HL-60 (cell line): ENCODE results near the gene PARP12.

Experiments
- DNase-seq, 2 experiments: peaks; one replicate each; pipeline ENCODE4 v3.0.0-alpha.2; 2010 to 2020; ENCODE audit warnings: low read depth in 1 of 2, low spot score in 1 of 2
- H3K27ac ChIP-seq: fragments of 250-450 bp; sonication (Bioruptor Pico); replicated peaks from 2 replicates; pipeline ENCODE4 v1.5.1; 2020; ENCODE audit warnings: mild to moderate bottlenecking, moderate library complexity
- H3K27me3 ChIP-seq: fragments of 250-450 bp; sonication (Bioruptor Pico); 2 replicates; pipeline ENCODE4 v1.5.1; 2021; ENCODE audit warnings: mild to moderate bottlenecking, moderate library complexity; ENCODE audit not compliant: insufficient read depth, poor library complexity, severe bottlenecking
- H3K4me3 ChIP-seq: replicated peaks from 2 replicates; pipeline ENCODE4 v1.5.1; 2011; ENCODE audit warnings: mild to moderate bottlenecking, control low read depth, low read length; ENCODE audit not compliant: insufficient read depth
- GABPA ChIP-seq: IDR thresholded peaks from 2 replicates; pipeline ENCODE4 v1.6.1; 2012; ENCODE audit warnings: low read depth
- POLR2AphosphoS5 ChIP-seq: IDR thresholded peaks from 2 replicates; pipeline ENCODE4 v1.6.1; 2012; ENCODE audit warnings: low read depth
- SPI1 ChIP-seq: IDR thresholded peaks from 2 replicates; pipeline ENCODE4 v1.6.1; 2012; ENCODE audit warnings: low read depth, mild to moderate bottlenecking, borderline replicate concordance
- TF ChIP-seq, protein P1 (sequence below): IDR thresholded peaks from one replicate; pipeline ENCODE4 v1.5.1; 2011; ENCODE audit warnings: low read length, control low read depth, inconsistent platforms; ENCODE audit not compliant: insufficient read depth
- TF ChIP-seq, protein P2 (sequence below): IDR thresholded peaks from 2 replicates; pipeline ENCODE4 v1.6.1; 2012; ENCODE audit warnings: low read depth; ENCODE audit not compliant: insufficient replicate concordance

Gene PARP12

DNA sequence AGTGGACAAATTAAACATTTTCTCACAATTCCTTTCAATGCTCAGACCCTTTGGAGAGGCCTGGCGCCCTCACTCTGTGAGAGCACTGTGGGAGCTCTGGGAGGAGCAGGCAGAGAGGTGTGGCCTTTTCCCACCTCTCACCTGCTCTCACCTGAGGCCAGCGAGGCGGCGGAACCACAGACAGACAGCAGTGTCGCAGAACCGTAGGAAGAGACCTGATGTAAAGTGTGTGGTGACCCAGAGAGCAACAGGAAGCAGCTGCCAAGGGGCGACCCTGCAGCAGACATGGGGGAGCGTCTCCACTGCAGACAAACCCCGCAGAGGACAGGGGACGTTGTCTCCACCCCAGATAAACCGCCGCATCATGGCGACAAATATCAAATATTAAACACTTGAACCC lies 15.6 kb upstream of the PARP12 start:
- no peak overlapping the region for H3K27ac ChIP-seq
- no peak overlapping the region for H3K4me3 ChIP-seq
- no peak for TF ChIP-seq GABPA
- TF ChIP-seq SPI1, result no peak
- TF ChIP-seq, protein P1, sequence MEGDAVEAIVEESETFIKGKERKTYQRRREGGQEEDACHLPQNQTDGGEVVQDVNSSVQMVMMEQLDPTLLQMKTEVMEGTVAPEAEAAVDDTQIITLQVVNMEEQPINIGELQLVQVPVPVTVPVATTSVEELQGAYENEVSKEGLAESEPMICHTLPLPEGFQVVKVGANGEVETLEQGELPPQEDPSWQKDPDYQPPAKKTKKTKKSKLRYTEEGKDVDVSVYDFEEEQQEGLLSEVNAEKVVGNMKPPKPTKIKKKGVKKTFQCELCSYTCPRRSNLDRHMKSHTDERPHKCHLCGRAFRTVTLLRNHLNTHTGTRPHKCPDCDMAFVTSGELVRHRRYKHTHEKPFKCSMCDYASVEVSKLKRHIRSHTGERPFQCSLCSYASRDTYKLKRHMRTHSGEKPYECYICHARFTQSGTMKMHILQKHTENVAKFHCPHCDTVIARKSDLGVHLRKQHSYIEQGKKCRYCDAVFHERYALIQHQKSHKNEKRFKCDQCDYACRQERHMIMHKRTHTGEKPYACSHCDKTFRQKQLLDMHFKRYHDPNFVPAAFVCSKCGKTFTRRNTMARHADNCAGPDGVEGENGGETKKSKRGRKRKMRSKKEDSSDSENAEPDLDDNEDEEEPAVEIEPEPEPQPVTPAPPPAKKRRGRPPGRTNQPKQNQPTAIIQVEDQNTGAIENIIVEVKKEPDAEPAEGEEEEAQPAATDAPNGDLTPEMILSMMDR, result no peak
- TF ChIP-seq POLR2AphosphoS5, result no peak
- TF ChIP-seq, protein P2, sequence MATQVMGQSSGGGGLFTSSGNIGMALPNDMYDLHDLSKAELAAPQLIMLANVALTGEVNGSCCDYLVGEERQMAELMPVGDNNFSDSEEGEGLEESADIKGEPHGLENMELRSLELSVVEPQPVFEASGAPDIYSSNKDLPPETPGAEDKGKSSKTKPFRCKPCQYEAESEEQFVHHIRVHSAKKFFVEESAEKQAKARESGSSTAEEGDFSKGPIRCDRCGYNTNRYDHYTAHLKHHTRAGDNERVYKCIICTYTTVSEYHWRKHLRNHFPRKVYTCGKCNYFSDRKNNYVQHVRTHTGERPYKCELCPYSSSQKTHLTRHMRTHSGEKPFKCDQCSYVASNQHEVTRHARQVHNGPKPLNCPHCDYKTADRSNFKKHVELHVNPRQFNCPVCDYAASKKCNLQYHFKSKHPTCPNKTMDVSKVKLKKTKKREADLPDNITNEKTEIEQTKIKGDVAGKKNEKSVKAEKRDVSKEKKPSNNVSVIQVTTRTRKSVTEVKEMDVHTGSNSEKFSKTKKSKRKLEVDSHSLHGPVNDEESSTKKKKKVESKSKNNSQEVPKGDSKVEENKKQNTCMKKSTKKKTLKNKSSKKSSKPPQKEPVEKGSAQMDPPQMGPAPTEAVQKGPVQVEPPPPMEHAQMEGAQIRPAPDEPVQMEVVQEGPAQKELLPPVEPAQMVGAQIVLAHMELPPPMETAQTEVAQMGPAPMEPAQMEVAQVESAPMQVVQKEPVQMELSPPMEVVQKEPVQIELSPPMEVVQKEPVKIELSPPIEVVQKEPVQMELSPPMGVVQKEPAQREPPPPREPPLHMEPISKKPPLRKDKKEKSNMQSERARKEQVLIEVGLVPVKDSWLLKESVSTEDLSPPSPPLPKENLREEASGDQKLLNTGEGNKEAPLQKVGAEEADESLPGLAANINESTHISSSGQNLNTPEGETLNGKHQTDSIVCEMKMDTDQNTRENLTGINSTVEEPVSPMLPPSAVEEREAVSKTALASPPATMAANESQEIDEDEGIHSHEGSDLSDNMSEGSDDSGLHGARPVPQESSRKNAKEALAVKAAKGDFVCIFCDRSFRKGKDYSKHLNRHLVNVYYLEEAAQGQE, result no peak
- no peak for DNase-seq
- peaks cover 4% of the 10 kb centered on the region for H3K27me3 ChIP-seq

DNA sequence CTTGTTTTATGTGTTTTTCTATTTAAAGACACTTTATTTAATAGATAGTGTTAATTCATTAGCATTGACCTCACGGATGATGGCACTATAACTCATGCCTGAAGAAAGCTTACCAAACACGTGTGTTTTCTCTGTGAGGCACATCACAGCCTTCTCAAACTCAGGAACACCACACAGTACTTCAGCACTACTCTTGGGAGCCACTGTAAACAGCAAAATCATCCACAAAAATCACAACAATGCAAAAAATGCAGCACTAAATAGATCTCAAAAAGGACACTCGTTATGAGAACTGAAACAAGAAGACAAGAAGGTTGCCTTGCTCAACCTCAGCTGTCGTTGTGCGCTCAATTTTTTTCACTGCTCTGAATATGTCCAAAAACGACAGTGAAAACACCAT lies 12.0 kb upstream of the PARP12 start:
- TF ChIP-seq, protein P1, result no peak
- TF ChIP-seq SPI1 (no peak), POLR2AphosphoS5 (no peak), GABPA (no peak)
- TF ChIP-seq, protein P2, result no peak
- H3K4me3 ChIP-seq, result no peak overlapping the region
- no peak overlapping the region for H3K27ac ChIP-seq
- DNase-seq, result no peak
- peaks cover 5% of the 10 kb centered on the region for H3K27me3 ChIP-seq

DNA sequence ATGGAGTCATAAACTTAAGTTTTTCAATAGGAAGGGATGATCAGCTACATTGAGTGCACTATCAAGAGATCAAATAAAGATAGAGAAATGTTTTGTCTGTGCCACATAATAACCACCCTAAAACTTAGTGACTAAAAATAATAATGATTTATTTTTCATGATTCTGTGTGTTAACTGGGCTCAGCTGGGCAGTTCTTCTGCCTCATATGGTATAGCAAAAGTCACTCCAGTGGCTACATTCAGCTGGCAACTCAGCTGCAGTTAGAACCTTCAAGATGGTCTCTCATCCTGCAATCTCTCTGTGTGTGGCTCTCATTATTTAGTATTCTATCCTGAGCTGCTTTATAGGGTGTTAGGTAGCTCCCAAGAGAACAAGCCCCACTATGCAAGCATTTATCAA lies 7.8 kb upstream of the PARP12 start:
- no peak for DNase-seq
- Histone ChIP-seq H3K27ac (no peak overlapping the region), H3K4me3 (no peak overlapping the region), H3K27me3 (peaks cover 5% of the 10 kb centered on the region)
- no peak for TF ChIP-seq SPI1
- TF ChIP-seq, protein P1, result no peak
- TF ChIP-seq GABPA, result no peak
- TF ChIP-seq, protein P2, result no peak
- no peak for TF ChIP-seq POLR2AphosphoS5
